GM18519 (cell line): ENCODE results near the gene SNRPA1.
A peak's percentile ranks its signal among the peaks of the same experiment; 100 is the strongest.
"Not testable (repeated sequence)": the region's sequence is repeated elsewhere in the genome, so short reads cannot be mapped to it uniquely, and the experiment has no call there.

Source experiments
- ATAC-seq: cut with Tn5 transposase; IDR thresholded peaks from one replicate; pipeline ENCODE4 v1.9.1; 2021; ENCODE audit warnings: mild to moderate bottlenecking, moderate library complexity; ENCODE audit not compliant: unreplicated experiment, low FRiP score

SNRPA1 gene

GRCh38 chr15:101294731-101295606, at the start of gene SNRPA1:
SNRPA1 (minus strand) TSS chr15:101295248; CDS start chr15:101295178, 70 bp downstream.
- ATAC-seq: peak; percentile 56

- no peak for ATAC-seq
Measured at GRCh38 chr15:101342056-101342455, 47.0 kb upstream of the SNRPA1 start.

- ATAC-seq: no peak
Measured at GRCh38 chr15:101338502-101339057, 43.5 kb upstream of the SNRPA1 start.

- no peak for ATAC-seq
Measured at GRCh38 chr15:101337976-101338375, 42.9 kb upstream of the SNRPA1 start.

- ATAC-seq: not testable (repeated sequence)
Measured at GRCh38 chr15:101333907-101334789, 39.1 kb upstream of the SNRPA1 start.

GRCh38 chr15:101332061-101332467, 37.0 kb upstream of the SNRPA1 start:
- no peak for ATAC-seq

- ATAC-seq: no peak
Measured at GRCh38 chr15:101329867-101330380, 34.9 kb upstream of the SNRPA1 start.

- ATAC-seq: no peak
Measured at GRCh38 chr15:101329309-101329863, 34.3 kb upstream of the SNRPA1 start.

- ATAC-seq: no peak
Measured at GRCh38 chr15:101328001-101328400, 33.0 kb upstream of the SNRPA1 start.

GRCh38 chr15:101327147-101327740, 32.2 kb upstream of the SNRPA1 start:
- no peak for ATAC-seq

GRCh38 chr15:101326462-101327146, 31.6 kb upstream of the SNRPA1 start:
- ATAC-seq: no peak

- ATAC-seq: no peak
Measured at GRCh38 chr15:101326026-101326315, 30.9 kb upstream of the SNRPA1 start.

- ATAC-seq: no peak
Measured at GRCh38 chr15:101325263-101326025, 30.4 kb upstream of the SNRPA1 start.

GRCh38 chr15:101324524-101325177, 29.6 kb upstream of the SNRPA1 start:
- ATAC-seq: no peak

- ATAC-seq: no peak
Measured at GRCh38 chr15:101323793-101324523, 28.9 kb upstream of the SNRPA1 start.

GRCh38 chr15:101322854-101323477, 27.9 kb upstream of the SNRPA1 start:
- ATAC-seq: no peak

- no peak for ATAC-seq
Measured at GRCh38 chr15:101322016-101322695, 27.1 kb upstream of the SNRPA1 start.
